HepG2 (cell line): Measurements from ENCODE around the gene SPN. TPM values are rescaled to one million over a fixed set of nuclear protein-coding genes. Genes with fewer than 3 reads are reported as not detected.
A peak's percentile ranks its signal among the peaks of the same experiment; 100 is the strongest.

Experiments
- CBFB ChIP-seq: sonication (generic); formaldehyde crosslinking; IDR thresholded peaks from 2 replicates; pipeline ENCODE4 v1.4.0; 2020; ENCODE audit warnings: missing genetic modification reagents
- HDAC2 ChIP-seq: sonication (generic); formaldehyde crosslinking; IDR thresholded peaks from 2 replicates; pipeline ENCODE4 v1.4.0; 2020; ENCODE audit warnings: missing genetic modification reagents
- IRF2 ChIP-seq: IDR thresholded peaks from 2 replicates; pipeline ENCODE4 v1.6.1; 2018; ENCODE audit warnings: missing genetic modification reagents, missing compliant biosample characterization
- MED1 ChIP-seq: sonication (generic); formaldehyde crosslinking; IDR thresholded peaks from 2 replicates; pipeline ENCODE4 v1.4.0; 2020; ENCODE audit warnings: missing genetic modification reagents
- RXRA ChIP-seq: sonication (generic); formaldehyde crosslinking; IDR thresholded peaks from 2 replicates; pipeline ENCODE4 v1.5.1; 2020; ENCODE audit warnings: missing genetic modification reagents
- ZBTB7B ChIP-seq: sonication (generic); formaldehyde crosslinking; IDR thresholded peaks from 2 replicates; pipeline ENCODE4 v1.4.0; 2020; ENCODE audit warnings: missing genetic modification reagents
- ZEB1 ChIP-seq: IDR thresholded peaks from 2 replicates; pipeline ENCODE4 v1.6.1; 2012; ENCODE audit warnings: mild to moderate bottlenecking, low read depth, inconsistent platforms; ENCODE audit not compliant: insufficient replicate concordance
- ZNF232 ChIP-seq: sonication (generic); formaldehyde crosslinking; IDR thresholded peaks from 2 replicates; pipeline ENCODE4 v1.4.0; 2020; ENCODE audit warnings: missing genetic modification reagents, borderline replicate concordance
- ZNF331 ChIP-seq: sonication (generic); formaldehyde crosslinking; IDR thresholded peaks from 2 replicates; pipeline ENCODE4 v1.4.0; 2020; ENCODE audit warnings: missing genetic modification reagents
- ZNF503 ChIP-seq: sonication (generic); formaldehyde crosslinking; IDR thresholded peaks from 2 replicates; pipeline ENCODE4 v1.4.0; 2020; ENCODE audit warnings: missing genetic modification reagents
- ZNF556 ChIP-seq: sonication (generic); formaldehyde crosslinking; IDR thresholded peaks from 2 replicates; pipeline ENCODE4 v1.4.0; 2020; ENCODE audit warnings: mild to moderate bottlenecking, missing genetic modification reagents, borderline replicate concordance
- ZNF563 ChIP-seq: sonication (generic); formaldehyde crosslinking; IDR thresholded peaks from 2 replicates; pipeline ENCODE4 v1.8.0; 2022; ENCODE audit warnings: mild to moderate bottlenecking, moderate library complexity, missing genetic modification reagents
- ZNF574 ChIP-seq: sonication (generic); formaldehyde crosslinking; IDR thresholded peaks from 2 replicates; pipeline ENCODE4 v1.4.0; 2020; ENCODE audit warnings: missing genetic modification reagents
- polyA plus RNA-seq, 8 experiments: library from polyadenylated mRNA; depleted of rRNA in 3 of 8; stranded (reverse) in 7 of 8; unstranded in 1 of 8; fragments of >200 nt; fragmentation: Illumina TruSeq in 4 of 8; extraction: Trizol in 4 of 8; gene quantifications; 2 replicates each; pipeline versions ENCODE4 v1.2.1 to v1.2.3, GENCODE V29; 2011 to 2016; ENCODE audit warnings: low read depth in 4 of 8, missing spikeins in 1 of 8, mixed read lengths in 1 of 8; ENCODE audit not compliant: insufficient read depth in 1 of 8
- total RNA-seq, 5 experiments: library from RNA; depleted of rRNA; stranded (reverse); fragments of >200 nt; fragmentation: Illumina TruSeq; extraction: Trizol; gene quantifications; 2 replicates each; pipeline ENCODE4 v1.2.3, GENCODE V29; 2016; ENCODE audit warnings: low read depth in 1 of 5
- TF ChIP-seq, protein P1 (sequence below): IDR thresholded peaks from 2 replicates; pipeline ENCODE4 v1.6.1; 2016
- TF ChIP-seq, protein P2 (sequence below): sonication (generic); formaldehyde crosslinking; IDR thresholded peaks from 2 replicates; pipeline ENCODE4 v1.4.0; 2020; ENCODE audit warnings: missing genetic modification reagents
- TF ChIP-seq, protein P3 (sequence below): sonication (generic); formaldehyde crosslinking; IDR thresholded peaks from 2 replicates; pipeline ENCODE4 v1.4.0; 2020; ENCODE audit warnings: missing genetic modification reagents
- TF ChIP-seq, protein P4 (sequence below): sonication (generic); formaldehyde crosslinking; IDR thresholded peaks from 2 replicates; pipeline ENCODE4 v1.9.0; 2022; ENCODE audit warnings: missing genetic modification reagents, mild to moderate bottlenecking, borderline replicate concordance

The SPN gene
- total and polyA plus RNA-seq, 2 of the 13 experiments (the other 11 are each of a cell fraction or from before 2014, with no cell fraction given), result 0.22 to 1.6 TPM

GRCh38 chr16:29614691-29615314 lies 48.2 kb upstream of the SPN start (continued):
- TF ChIP-seq, protein P1, sequence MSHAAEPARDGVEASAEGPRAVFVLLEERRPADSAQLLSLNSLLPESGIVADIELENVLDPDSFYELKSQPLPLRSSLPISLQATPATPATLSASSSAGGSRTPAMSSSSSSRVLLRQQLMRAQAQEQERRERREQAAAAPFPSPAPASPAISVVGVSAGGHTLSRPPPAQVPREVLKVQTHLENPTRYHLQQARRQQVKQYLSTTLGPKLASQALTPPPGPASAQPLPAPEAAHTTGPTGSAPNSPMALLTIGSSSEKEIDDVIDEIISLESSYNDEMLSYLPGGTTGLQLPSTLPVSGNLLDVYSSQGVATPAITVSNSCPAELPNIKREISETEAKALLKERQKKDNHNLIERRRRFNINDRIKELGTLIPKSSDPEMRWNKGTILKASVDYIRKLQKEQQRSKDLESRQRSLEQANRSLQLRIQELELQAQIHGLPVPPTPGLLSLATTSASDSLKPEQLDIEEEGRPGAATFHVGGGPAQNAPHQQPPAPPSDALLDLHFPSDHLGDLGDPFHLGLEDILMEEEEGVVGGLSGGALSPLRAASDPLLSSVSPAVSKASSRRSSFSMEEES, result peak; percentile 69; the same call in 1 of the 2 replicates
- TF ChIP-seq ZNF563 (CRISPR knock-in tag) (peak; percentile 34; the same call in 1 of the 2 replicates), MED1 (CRISPR knock-in tag) (peak; percentile 86), HDAC2 (CRISPR knock-in tag) (peak; percentile 94), RXRA (CRISPR knock-in tag) (peak; percentile 92; the same call in 1 of the 2 replicates), ZNF503 (peak; percentile 78; the same call in 1 of the 2 replicates), IRF2 (peak; percentile 48; the same call in 1 of the 2 replicates), ZNF574 (CRISPR knock-in tag) (peak; percentile 75), ZNF232 (CRISPR knock-in tag) (peak; percentile 48; the same call in 1 of the 2 replicates), ZBTB7B (CRISPR knock-in tag) (peak; percentile 94), ZNF331 (CRISPR knock-in tag) (peak; percentile 73), ZEB1 (peak; percentile 30), ZNF556 (0 out of 2 replicates have a peak, but pooled peaks have one; percentile 24), CBFB (CRISPR knock-in tag) (peak; percentile 34; the same call in 1 of the 2 replicates)
- TF ChIP-seq, protein P2, sequence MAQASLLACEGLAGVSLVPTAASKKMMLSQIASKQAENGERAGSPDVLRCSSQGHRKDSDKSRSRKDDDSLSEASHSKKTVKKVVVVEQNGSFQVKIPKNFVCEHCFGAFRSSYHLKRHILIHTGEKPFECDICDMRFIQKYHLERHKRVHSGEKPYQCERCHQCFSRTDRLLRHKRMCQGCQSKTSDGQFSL (CRISPR knock-in tag), result peak; percentile 94
- TF ChIP-seq, protein P3, sequence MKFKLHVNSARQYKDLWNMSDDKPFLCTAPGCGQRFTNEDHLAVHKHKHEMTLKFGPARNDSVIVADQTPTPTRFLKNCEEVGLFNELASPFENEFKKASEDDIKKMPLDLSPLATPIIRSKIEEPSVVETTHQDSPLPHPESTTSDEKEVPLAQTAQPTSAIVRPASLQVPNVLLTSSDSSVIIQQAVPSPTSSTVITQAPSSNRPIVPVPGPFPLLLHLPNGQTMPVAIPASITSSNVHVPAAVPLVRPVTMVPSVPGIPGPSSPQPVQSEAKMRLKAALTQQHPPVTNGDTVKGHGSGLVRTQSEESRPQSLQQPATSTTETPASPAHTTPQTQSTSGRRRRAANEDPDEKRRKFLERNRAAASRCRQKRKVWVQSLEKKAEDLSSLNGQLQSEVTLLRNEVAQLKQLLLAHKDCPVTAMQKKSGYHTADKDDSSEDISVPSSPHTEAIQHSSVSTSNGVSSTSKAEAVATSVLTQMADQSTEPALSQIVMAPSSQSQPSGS (CRISPR knock-in tag), result peak; percentile 84
- TF ChIP-seq, protein P4, sequence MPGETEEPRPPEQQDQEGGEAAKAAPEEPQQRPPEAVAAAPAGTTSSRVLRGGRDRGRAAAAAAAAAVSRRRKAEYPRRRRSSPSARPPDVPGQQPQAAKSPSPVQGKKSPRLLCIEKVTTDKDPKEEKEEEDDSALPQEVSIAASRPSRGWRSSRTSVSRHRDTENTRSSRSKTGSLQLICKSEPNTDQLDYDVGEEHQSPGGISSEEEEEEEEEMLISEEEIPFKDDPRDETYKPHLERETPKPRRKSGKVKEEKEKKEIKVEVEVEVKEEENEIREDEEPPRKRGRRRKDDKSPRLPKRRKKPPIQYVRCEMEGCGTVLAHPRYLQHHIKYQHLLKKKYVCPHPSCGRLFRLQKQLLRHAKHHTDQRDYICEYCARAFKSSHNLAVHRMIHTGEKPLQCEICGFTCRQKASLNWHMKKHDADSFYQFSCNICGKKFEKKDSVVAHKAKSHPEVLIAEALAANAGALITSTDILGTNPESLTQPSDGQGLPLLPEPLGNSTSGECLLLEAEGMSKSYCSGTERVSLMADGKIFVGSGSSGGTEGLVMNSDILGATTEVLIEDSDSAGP (CRISPR knock-in tag), result peak; percentile 61; the same call in 1 of the 2 replicates
